Mucosa of gallbladder (tissue), 1 donor: ENCODE results near the gene KCNN1. TPM values are rescaled to one million over a fixed set of nuclear protein-coding genes. Genes with fewer than 3 reads are reported as not detected.
A peak's percentile ranks its signal among the peaks of the same experiment; 100 is the strongest.

Experiments
- DNase-seq: peaks from one replicate; pipeline ENCODE4 v3.0.0-alpha.2; 2020; ENCODE audit warnings: low spot score
- total RNA-seq: library from RNA; stranded (reverse); gene quantifications from one replicate; pipeline ENCODE4 v1.2.1, GENCODE V29; 2021
- donor health status: DM: no; HTN: no; CAD: no.

KCNN1 gene
- total RNA-seq, 1 donor from 2014 or later: 1.6 TPM

DNA sequence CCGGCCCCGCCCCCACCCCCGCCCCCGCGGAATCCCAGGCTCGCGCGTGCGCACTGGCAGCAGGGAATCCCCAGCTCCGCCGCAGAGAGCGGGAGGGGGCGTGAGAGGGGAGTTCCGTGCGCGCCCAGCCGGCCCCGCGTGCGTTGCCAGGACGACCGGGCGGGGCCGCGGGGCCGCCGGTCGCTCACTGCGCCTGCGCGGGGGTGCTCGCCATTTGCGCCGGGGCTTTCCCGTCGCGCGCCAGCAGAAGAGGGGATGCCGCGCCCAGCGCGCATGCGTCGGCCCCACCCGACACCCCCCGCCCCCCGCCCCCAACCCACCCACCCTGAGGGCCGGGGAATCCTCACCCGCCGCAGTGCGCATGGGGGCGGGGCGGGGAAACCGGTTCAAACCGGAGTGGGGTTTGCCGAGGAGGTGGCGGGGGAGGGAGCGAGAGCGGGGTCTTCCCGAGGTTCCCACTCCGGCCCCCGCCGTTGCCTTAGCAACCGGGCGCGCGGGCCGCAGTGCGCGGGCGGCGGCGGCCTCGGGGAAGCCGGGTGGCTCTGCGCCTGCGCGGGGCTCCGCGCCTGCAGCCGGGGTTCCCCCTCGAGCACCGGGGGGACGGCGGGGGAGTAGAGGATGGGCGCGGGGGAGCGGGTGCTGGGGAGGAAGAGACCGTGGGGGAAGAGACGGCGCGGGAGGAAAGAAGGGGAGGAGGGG is 18.9 kb upstream of the KCNN1 start:
- peak; percentile 91 for DNase-seq

DNA sequence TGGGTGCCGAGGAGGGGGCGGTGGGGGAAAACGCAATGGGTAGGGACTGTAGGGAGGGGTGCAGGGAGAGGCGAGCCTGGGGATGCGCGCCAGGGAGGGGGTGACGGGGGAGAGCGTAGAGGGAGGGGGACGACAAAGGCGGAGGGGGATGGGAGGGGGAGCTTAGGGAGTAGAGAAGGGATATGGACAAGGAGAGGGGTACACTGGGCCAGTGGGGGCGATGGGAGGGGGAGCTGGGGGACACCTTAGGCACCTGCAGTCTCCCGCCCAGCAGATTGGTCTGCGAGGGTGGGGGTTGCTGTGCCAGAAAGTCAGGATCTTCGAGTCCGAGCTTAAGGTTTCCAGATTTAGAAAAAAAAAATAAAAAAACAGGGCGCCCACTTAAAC is 18.4 kb upstream of the KCNN1 start:
- DNase-seq: no peak

DNA sequence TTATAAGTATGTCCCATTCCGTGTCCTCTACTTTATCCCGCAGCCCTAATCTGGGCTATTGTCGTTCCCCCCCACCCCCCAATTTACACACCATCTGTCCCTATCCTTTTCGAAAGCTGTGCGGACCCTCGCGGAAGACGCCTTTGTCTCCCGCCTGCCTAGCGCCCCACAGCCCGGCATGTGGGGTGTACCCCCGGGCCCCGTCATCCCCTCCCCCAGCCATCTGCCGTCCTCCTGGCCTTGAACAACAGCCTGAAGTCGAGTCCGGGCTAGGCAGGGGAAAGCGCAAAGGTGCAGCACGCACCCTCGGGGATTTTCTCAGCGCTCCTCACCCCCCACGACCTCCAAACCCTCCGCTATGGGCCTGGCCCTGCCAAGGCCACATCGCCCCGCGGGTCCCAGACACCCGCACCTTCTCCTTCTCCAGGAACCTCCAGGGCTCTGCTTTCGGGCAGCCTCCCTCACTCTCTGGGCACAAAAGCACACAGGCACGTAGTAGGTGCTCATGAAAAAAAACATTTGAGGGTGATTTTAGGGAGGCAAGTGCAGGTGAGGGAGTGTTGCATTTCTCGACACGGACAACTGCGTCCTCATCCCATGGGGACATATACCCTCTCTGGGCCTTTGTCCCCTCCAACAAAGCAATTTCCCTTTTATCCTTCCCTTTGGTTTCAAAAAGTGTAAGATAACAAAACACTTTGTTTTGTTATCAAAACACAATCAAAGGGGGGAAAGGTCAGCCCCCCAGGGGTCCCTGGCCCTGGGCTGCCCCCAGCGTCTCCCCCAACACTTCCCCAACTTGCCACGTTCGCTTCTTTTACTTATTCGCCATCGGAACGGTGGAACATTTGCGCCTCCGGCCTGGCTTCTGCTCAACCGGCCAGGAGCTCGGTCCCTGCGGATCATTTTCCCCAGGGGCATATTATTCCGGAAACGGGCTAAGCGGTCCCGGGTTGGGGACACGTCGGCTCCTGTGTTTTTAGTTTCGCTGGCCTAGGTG is 17.7 kb upstream of the KCNN1 start:
- no peak for DNase-seq

DNA sequence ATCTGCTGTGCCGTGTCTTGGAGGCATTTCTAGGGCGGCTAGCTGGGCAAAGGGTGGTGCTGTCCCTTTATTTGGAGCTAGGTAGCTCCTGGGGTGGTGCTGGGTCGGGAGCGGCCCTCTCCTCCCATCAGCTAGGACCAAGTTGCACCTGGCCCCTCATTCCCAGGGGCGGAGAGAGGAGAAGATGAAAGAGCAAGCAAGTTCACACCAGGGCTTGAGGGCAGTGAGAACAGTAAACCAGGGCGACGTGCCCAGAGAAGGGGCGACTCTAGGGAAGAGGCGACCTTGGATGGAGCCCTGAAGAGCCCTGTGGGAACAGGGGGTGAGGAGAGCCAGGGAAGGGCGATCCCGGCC is 17.0 kb upstream of the KCNN1 start:
- no peak for DNase-seq

DNA sequence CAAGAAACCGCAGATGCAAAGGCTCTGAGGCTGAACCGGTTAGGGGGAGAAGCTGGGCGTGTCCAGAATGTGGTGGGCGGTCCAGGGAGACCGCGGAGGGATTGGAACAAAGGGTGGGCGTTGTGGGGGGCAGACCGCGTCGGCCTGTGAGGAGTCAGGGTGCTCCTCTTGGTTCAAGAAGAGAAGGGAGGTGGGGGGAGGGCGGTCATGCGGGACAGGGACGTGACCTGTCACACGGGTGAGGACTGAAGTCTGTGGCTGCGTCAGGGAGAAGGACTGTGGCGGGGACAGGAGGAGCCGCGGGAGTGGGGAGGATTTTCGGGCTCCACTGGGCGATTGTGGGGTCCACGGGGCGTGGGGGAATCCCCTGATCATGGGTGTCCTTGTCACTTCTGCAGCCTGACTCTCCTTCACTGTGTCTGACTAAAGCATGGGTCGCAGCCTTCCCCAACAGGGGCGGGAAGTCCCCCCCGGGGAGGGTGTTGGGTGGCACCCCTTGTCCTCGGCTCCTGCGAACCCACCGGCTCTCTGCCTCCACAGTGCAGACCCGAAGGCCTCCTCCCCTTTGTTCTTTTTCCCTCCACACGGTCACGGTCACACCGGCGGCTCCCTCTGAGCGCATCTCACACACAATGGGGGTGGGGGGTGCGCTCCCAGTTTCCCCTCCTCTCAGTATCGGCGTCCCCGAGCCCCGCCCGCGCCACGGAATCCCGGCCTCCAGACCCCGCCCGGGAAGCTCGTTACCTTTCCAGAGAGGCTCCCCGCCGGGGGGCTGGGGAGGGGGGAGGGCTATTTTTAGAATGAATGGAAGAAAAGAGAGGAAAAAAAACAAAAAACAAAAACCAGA is 16.4 kb upstream of the KCNN1 start:
- DNase-seq: no peak

DNA sequence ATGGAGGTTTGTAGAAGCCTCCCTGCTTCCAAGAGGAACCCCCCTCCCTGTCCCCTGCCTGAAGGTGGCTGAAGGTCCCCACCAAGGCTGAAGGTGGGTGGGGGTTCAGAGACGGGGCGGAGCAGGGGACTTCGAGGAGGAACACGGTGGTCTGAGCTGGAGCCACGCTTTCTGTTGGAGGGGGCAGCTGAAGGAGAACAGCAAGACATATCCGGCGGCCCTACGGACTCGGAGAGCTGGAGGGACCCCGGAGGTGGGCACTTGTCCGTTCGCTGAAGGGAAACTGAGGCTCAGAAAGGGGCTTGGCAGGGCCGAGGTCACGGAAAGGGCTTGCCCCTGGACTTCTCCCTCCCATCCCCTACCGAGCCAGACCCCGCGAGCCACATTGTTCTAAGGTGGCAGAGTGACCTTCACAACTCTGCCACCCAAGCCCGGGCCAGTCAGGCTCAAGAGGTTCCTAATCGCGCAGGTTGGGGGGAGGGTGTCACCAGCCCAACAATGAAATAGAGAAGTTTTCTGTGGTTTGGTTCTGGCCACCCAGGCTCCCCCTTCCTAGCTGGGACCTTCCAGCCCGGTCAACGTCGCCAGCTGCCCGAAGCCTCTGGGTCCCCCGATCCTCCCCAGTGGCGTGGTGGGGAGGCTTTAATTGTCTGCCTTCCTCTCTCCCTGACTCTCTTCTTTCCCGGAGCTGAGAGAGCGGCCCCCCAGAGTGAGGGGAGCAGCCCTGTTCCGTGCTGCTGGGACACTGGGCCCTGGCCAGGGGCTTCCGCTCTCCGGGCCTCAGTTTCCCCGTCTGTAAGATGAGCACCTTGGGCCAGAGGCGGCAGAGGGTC is 15.5 kb upstream of the KCNN1 start:
- no peak for DNase-seq

DNA sequence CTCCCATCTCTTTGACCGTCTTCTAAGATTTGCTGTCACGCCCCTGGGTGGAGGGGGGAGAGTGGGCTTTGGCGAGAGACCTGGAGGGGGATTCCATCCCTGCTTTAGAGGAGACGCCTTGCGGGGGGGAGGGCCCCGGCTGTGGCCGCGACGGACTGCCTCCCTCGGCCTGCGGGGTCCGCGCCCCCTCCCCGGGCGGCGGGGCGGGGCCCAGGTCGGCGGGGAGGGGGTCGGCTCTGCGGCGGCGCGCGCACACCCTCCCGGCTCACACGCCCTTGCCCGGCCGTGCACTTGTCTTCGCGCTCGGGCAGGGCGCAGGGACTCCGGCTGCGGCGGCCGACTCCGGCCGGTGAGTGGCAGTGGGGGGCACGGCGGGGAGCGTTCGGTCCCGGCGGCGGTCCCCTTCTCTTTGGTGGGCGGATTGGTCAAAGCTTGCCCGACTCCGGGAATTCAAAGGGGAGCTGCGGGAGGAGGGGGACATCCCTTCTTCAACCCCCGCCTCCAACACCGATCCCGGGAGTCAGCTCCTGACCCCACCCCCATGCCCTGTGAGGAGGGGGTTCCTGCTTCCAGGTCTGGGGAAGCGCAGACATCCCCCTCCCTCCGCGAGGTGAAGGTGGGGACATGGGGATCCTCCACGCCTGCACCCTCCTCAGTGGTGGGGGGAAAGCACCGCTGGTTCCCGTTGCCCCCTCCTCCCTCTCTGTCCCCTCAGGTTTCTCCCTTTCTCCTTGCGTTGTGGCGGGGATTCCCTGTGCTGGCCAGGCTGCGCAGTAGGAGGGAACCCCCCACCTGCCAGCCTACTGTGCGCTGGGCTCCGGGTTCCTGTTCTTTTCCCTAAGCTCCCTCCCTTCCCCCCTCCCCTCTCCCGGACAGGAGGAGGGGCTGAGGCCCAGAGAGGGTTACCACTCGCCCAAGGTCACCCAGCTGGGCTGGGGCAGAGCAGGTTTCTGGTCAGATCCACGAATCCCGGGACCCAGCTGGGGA is 14.6 kb upstream of the KCNN1 start:
- no peak for DNase-seq

DNA sequence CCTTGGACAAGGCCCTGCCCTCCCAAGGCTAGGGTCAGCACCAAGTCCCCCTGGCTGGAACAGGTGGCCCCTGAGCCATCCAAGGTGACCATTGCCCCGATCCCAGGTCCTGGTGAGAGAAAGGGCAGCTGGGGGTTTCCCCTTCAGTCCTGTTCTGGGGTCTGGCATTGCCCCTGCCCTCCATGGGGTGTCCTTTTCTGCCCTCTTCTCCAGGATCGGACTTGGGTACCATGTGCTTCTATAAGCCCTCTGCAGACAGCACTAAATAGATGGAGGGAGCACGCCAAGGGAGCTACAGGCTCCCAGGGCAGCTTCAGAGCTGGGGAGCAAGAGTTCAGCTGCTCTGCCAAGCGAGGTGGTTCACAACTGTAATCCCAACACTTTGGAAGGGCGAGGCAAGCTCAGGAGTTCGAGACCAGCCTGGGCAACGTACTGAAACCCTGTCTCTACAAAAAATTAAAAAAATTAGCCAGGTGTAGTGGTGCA is 13.5 kb upstream of the KCNN1 start:
- DNase-seq: no peak

DNA sequence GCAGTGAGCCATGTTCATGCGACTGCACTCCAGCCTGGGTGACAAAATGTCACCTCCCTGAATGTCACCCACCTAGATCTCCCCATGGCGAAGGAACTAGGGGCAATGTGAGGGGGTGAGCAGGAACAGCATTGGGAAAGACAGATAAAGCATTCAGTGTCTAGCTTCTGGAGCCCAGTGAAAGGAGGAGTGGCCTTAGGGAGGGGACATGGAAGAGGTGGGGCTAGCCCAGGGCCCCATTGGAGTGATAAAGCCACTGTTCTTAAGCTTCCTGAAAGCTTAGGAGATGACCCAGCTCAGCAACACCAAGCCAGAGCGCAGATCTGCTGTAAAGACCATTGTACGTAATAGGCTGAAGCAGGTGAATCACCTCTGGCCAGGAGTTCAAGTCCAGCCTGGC is 13.0 kb upstream of the KCNN1 start:
- no peak for DNase-seq

DNA sequence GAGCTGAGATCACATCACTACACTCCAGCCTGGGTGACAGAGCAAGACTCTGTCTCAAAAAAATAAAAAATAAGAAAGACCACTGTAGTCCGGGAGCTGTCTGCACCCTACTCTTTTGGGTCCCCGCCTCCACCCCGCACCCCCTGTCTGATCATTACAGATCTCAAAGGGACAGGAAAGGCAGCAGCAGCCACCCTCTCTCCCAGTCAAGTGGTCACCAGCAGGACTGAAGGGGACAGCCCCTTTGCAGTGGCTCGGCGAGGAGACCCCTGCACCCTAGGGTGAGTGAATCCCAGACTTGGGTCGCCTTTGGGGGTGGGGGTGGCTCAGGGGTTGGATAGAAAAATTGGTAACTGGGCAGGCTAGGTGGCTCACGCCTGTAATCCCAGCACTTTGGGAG is 12.5 kb upstream of the KCNN1 start:
- no peak for DNase-seq

DNA sequence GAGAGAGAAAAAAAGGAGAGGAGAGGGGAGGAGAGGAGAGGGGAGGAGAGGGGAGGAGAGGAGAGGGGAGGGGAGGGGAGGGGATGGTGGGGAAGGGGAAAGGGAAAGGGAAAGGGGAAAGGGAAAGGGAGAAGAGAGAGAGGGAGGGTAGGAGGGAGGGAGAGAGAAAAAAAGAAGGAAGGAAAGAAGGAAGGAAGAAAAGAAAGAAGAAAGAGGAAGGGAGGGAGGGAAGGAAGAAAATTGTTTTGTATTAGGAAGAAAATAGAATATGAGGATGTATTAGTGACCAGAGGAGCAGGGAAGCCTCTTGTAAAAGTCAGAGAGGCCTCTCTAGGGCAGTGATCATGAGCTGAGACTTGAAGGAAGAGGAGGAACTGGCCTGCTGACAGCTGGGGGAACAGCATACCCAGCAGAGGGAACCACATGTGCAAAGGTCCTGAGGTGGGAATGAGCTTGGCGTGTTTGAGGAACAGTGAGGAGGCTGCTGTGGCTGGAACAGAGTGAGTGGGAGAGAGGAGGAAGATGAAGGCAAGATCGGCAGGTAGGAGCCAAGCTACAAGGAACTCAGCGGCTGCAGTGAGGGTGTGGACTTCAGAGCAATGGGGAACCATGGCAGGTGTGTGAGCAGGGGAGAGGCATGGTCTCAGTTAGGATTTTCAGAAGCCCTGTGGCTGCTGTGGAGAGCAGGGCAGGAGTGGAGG is 9.6 kb upstream of the KCNN1 start:
- DNase-seq: no peak

DNA sequence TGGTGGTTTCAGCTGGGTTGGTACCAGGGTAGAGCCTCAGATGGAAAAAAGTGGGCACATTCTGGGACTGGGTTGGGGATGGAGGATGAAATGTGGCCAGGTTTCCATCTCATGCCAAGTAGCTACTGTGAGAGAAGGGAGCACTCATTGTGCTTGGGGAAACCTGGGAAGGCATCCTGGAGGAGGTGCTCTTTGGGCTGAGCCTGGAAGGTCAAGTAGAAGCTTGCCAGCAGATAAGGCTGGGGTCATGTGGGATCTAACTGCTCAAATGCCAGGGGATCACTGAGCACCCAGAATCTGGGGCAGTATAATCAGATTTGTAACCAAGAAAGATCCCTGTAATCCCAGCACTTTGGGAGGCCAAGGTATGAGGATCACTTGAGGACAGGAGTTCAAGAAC is 9.0 kb upstream of the KCNN1 start:
- DNase-seq: no peak

DNA sequence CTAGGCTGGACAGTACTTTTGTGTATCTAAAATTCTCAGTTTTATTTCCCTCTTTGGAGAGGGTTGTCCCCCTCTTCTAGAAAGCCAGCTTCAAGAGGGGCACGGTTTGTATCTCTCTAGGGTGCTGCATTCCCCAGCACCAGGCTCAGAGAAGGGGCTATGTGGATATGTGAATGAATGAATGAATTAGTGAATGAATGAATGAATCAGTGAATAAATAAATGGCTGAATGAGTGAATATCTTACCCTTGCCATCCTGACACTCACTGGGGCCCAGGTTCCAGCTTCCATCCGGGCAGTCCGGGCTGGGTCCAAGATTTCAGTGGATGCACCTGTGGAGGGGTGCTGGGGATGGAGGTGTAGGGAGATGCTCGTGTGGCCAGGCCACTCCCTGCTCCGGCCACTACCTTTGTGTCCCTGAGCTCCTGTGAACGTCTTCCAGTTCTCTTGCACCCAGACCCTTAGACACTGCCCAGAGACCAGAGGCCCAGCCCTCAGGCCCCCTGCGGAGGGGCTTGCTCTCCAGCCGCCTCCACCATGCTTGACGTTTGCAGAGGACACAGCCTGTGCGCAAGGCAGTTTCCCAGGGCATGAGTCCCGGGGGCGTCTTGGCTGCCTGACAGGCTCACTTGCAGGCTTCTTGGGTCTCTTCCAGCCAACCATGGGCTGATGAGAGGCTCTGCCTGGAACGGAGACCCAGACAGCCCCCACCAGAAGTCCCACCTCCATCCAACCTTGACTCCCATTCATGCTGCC is 2.8 kb upstream of the KCNN1 start:
- DNase-seq: no peak

DNA sequence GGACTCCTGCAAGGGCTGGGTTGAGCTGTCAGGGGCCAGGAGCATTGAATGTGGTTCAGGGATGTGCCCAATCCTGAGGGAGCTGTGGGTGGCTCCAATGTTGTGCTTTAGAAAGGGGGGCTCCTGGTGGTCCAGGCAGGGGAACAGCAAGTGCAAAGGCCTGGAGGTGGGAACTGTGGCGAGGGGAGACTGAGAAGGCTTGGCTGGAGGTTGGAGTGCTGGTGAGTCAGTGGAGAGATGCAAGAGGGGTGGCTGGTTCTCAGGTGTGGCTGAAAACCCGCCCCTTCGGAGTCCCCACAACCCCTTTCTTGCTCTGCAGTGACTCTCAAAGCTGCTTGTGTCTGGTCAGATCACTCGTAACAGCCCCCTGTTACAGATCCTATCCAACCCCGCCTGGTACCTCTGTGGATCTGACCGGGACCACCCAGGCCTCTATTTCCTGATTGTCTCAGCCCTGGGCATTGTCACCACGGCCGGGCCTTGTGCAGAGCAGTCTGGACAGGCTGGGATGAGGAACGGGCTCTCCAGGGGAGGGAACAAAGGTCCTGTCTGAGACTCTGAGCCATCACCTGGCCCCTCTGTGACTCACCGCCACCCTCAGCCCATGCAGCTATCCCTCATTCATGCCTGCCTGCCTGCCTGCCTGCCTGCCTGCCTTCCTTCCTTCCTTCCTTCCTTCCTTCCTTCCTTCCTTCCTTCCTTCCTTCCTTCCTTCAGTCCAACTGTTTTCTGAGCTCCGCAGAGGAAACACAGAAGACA is 1.4 kb upstream of the KCNN1 start:
- no peak for DNase-seq

DNA sequence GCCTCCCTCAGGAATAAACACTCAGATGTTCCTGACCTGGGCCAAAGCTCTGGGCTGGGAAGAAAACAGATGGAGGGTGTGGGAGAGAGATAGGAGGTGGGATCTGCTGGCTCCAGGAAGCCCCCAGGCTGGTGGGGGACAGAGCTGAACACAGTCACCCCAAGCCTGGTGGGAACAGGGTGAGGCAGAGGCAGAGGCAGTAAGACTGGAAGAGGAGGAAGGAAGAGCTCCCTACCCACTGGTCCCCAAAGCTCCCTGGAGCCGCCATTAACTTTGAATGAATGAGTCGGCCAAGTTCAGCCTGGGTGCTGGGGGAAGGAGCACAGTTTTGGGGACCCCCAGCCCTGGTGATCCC is 801 bp upstream of the KCNN1 start:
- DNase-seq: no peak

DNA sequence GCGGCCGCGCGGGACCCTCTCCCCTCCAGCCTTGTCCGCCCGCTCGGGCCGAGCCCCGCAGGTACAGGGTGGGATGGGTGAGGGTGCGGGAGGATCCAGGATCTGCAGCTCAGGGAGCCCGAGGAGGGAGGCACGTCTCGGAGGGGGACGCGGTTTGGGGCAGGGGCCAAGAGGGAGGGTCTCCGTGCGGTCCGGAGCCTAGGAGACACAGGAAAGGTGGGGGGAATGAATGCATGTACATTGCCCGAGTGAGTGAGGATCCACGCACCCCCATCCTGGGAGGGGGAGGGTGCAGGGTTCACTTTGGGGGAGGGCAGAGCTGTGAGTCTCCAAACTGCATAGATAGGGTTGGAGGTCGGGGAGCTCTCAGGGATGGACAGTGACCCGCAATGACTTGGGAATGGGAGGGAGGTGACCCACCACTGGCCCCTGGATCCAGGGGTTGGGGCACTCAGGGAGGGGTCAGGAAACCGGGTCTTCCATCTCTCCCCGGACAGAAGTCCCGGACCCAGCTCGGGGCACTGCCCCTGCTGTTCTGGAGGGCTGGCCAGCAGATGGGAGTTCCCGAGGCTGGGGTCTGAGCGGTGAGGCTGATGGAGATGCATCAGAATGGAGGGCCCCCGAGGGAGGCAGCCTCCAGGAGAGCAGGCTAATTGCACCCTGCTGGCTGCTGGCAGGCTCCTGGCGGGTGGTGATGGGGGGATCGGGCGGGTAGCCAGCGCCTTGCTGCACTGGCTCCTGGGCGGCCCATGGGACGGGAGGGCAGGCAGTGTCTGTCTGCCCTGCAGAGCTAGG is 547 bp downstream of the KCNN1 start:
- no peak for DNase-seq

DNA sequence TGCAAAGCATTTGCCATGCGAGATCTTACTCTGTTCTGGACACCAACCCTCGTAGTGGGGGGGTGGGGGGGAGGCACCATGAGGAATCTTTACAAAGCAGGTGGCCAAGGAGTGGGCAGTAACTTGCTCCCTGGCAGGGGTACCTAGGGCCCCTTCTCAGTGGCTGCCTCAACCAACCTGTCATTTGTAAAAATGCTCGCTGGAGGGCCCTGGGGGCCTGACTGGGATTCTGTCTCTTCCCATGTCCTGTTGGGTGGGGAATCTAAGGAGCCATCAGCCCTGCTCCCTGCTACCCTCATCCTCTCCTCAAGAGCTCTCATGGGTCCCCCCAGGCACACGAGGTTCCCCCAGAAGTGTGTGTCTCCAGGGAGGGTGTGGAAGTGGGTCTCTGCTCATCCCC is 1.5 kb downstream of the KCNN1 start:
- DNase-seq: no peak
